Measurements from ENCODE around the gene TPK1.

Gene TPK1

GRCh38 chr7:144656965-144657517 is 178.8 kb downstream of the TPK1 start:
- H3K27me3 ChIP-seq (ENCODE audit: control insufficient read depth, insufficient read depth, low read length) = no peaks in the 10 kb centered on the region
- no peak overlapping the region for H3K9ac ChIP-seq (ENCODE audit: low read depth, low read length)
- H3K36me3 ChIP-seq (ENCODE audit: control insufficient read depth, insufficient read depth, low read length) = no peaks in the 10 kb centered on the region
- H3K4me1 ChIP-seq (ENCODE audit: control insufficient read depth, insufficient read depth, low read length) = no peaks in the 10 kb centered on the region
- no peak overlapping the region for H3K4me3 ChIP-seq (ENCODE audit: low read depth, low read length)
- H3K9me3 ChIP-seq (ENCODE audit: control insufficient read depth, insufficient read depth, low read length) = no peaks in the 10 kb centered on the region

- Histone ChIP-seq H3K27me3 (ENCODE audit: control insufficient read depth, insufficient read depth, low read length) (no peaks in the 10 kb centered on the region), H3K36me3 (ENCODE audit: control insufficient read depth, insufficient read depth, low read length) (no peaks in the 10 kb centered on the region), H3K4me3 (ENCODE audit: low read depth, low read length) (no peak overlapping the region), H3K4me1 (ENCODE audit: control insufficient read depth, insufficient read depth, low read length) (no peaks in the 10 kb centered on the region), H3K9ac (ENCODE audit: low read depth, low read length) (no peak overlapping the region), H3K9me3 (ENCODE audit: control insufficient read depth, insufficient read depth, low read length) (no peaks in the 10 kb centered on the region)
These were observed 182.4 kb downstream of the TPK1 start for GRCh38 chr7:144653449-144653848.

- no peak overlapping the region for H3K4me3 ChIP-seq (ENCODE audit: low read depth, low read length)
- no peaks in the 10 kb centered on the region for H3K27me3 ChIP-seq (ENCODE audit: control insufficient read depth, insufficient read depth, low read length)
- no peak overlapping the region for H3K9ac ChIP-seq (ENCODE audit: low read depth, low read length)
- H3K36me3 ChIP-seq (ENCODE audit: control insufficient read depth, insufficient read depth, low read length) = no peaks in the 10 kb centered on the region
- no peaks in the 10 kb centered on the region for H3K4me1 ChIP-seq (ENCODE audit: control insufficient read depth, insufficient read depth, low read length)
- H3K9me3 ChIP-seq (ENCODE audit: control insufficient read depth, insufficient read depth, low read length) = no peaks in the 10 kb centered on the region
These were observed 185.4 kb downstream of the TPK1 start for GRCh38 chr7:144650439-144650838.

- no peaks in the 10 kb centered on the region for H3K36me3 ChIP-seq (ENCODE audit: control insufficient read depth, insufficient read depth, low read length)
- H3K27me3 ChIP-seq (ENCODE audit: control insufficient read depth, insufficient read depth, low read length) = no peaks in the 10 kb centered on the region
- H3K9me3 ChIP-seq (ENCODE audit: control insufficient read depth, insufficient read depth, low read length) = no peaks in the 10 kb centered on the region
- H3K4me3 ChIP-seq (ENCODE audit: low read depth, low read length) = no peak overlapping the region
- no peak overlapping the region for H3K9ac ChIP-seq (ENCODE audit: low read depth, low read length)
- H3K4me1 ChIP-seq (ENCODE audit: control insufficient read depth, insufficient read depth, low read length) = no peaks in the 10 kb centered on the region
These were observed 186.7 kb downstream of the TPK1 start for GRCh38 chr7:144649120-144649519.

GRCh38 chr7:144641389-144642044 is 194.3 kb downstream of the TPK1 start:
- no peaks in the 10 kb centered on the region for H3K9me3 ChIP-seq (ENCODE audit: control insufficient read depth, insufficient read depth, low read length)
- H3K27me3 ChIP-seq (ENCODE audit: control insufficient read depth, insufficient read depth, low read length) = no peaks in the 10 kb centered on the region
- H3K4me3 ChIP-seq (ENCODE audit: low read depth, low read length) = no peak overlapping the region
- no peak overlapping the region for H3K9ac ChIP-seq (ENCODE audit: low read depth, low read length)
- H3K36me3 ChIP-seq (ENCODE audit: control insufficient read depth, insufficient read depth, low read length) = no peaks in the 10 kb centered on the region
- peaks cover 5% of the 10 kb centered on the region for H3K4me1 ChIP-seq (ENCODE audit: control insufficient read depth, insufficient read depth, low read length)

- H3K27me3 ChIP-seq (ENCODE audit: control insufficient read depth, insufficient read depth, low read length) = no peaks in the 10 kb centered on the region
- no peaks in the 10 kb centered on the region for H3K9me3 ChIP-seq (ENCODE audit: control insufficient read depth, insufficient read depth, low read length)
- H3K9ac ChIP-seq (ENCODE audit: low read depth, low read length) = no peak overlapping the region
- H3K36me3 ChIP-seq (ENCODE audit: control insufficient read depth, insufficient read depth, low read length) = no peaks in the 10 kb centered on the region
- no peak overlapping the region for H3K4me3 ChIP-seq (ENCODE audit: low read depth, low read length)
- no peaks in the 10 kb centered on the region for H3K4me1 ChIP-seq (ENCODE audit: control insufficient read depth, insufficient read depth, low read length)
These were observed 203.1 kb downstream of the TPK1 start for GRCh38 chr7:144632724-144633123.

GRCh38 chr7:144629598-144629997 is 206.3 kb downstream of the TPK1 start:
- H3K9me3 ChIP-seq (ENCODE audit: control insufficient read depth, insufficient read depth, low read length) = no peaks in the 10 kb centered on the region
- no peaks in the 10 kb centered on the region for H3K36me3 ChIP-seq (ENCODE audit: control insufficient read depth, insufficient read depth, low read length)
- no peaks in the 10 kb centered on the region for H3K4me1 ChIP-seq (ENCODE audit: control insufficient read depth, insufficient read depth, low read length)
- no peak overlapping the region for H3K9ac ChIP-seq (ENCODE audit: low read depth, low read length)
- H3K27me3 ChIP-seq (ENCODE audit: control insufficient read depth, insufficient read depth, low read length) = no peaks in the 10 kb centered on the region
- no peak overlapping the region for H3K4me3 ChIP-seq (ENCODE audit: low read depth, low read length)

- H3K36me3 ChIP-seq (ENCODE audit: control insufficient read depth, insufficient read depth, low read length) = no peaks in the 10 kb centered on the region
- no peaks in the 10 kb centered on the region for H3K9me3 ChIP-seq (ENCODE audit: control insufficient read depth, insufficient read depth, low read length)
- no peak overlapping the region for H3K9ac ChIP-seq (ENCODE audit: low read depth, low read length)
- H3K27me3 ChIP-seq (ENCODE audit: control insufficient read depth, insufficient read depth, low read length) = no peaks in the 10 kb centered on the region
- H3K4me1 ChIP-seq (ENCODE audit: control insufficient read depth, insufficient read depth, low read length) = no peaks in the 10 kb centered on the region
- no peak overlapping the region for H3K4me3 ChIP-seq (ENCODE audit: low read depth, low read length)
These were observed 206.8 kb downstream of the TPK1 start for GRCh38 chr7:144629011-144629410.

GRCh38 chr7:144628176-144628575 is 207.7 kb downstream of the TPK1 start:
- no peak overlapping the region for H3K9ac ChIP-seq (ENCODE audit: low read depth, low read length)
- H3K9me3 ChIP-seq (ENCODE audit: control insufficient read depth, insufficient read depth, low read length) = no peaks in the 10 kb centered on the region
- no peaks in the 10 kb centered on the region for H3K27me3 ChIP-seq (ENCODE audit: control insufficient read depth, insufficient read depth, low read length)
- H3K4me3 ChIP-seq (ENCODE audit: low read depth, low read length) = no peak overlapping the region
- no peaks in the 10 kb centered on the region for H3K4me1 ChIP-seq (ENCODE audit: control insufficient read depth, insufficient read depth, low read length)
- H3K36me3 ChIP-seq (ENCODE audit: control insufficient read depth, insufficient read depth, low read length) = no peaks in the 10 kb centered on the region

GRCh38 chr7:144622745-144623144 is 213.1 kb downstream of the TPK1 start:
- Histone ChIP-seq H3K4me1 (ENCODE audit: control insufficient read depth, insufficient read depth, low read length) (no peaks in the 10 kb centered on the region), H3K36me3 (ENCODE audit: control insufficient read depth, insufficient read depth, low read length) (no peaks in the 10 kb centered on the region), H3K9ac (ENCODE audit: low read depth, low read length) (no peak overlapping the region), H3K9me3 (ENCODE audit: control insufficient read depth, insufficient read depth, low read length) (no peaks in the 10 kb centered on the region), H3K4me3 (ENCODE audit: low read depth, low read length) (no peak overlapping the region), H3K27me3 (ENCODE audit: control insufficient read depth, insufficient read depth, low read length) (peaks cover 3% of the 10 kb centered on the region)

- H3K4me1 ChIP-seq (ENCODE audit: control insufficient read depth, insufficient read depth, low read length) = no peaks in the 10 kb centered on the region
- H3K9ac ChIP-seq (ENCODE audit: low read depth, low read length) = no peak overlapping the region
- no peaks in the 10 kb centered on the region for H3K27me3 ChIP-seq (ENCODE audit: control insufficient read depth, insufficient read depth, low read length)
- no peak overlapping the region for H3K4me3 ChIP-seq (ENCODE audit: low read depth, low read length)
- H3K9me3 ChIP-seq (ENCODE audit: control insufficient read depth, insufficient read depth, low read length) = no peaks in the 10 kb centered on the region
- H3K36me3 ChIP-seq (ENCODE audit: control insufficient read depth, insufficient read depth, low read length) = no peaks in the 10 kb centered on the region
These were observed 229.6 kb downstream of the TPK1 start for GRCh38 chr7:144606261-144606660.

- Histone ChIP-seq H3K27me3 (ENCODE audit: control insufficient read depth, insufficient read depth, low read length) (no peaks in the 10 kb centered on the region), H3K36me3 (ENCODE audit: control insufficient read depth, insufficient read depth, low read length) (no peaks in the 10 kb centered on the region), H3K4me1 (ENCODE audit: control insufficient read depth, insufficient read depth, low read length) (no peaks in the 10 kb centered on the region), H3K9ac (ENCODE audit: low read depth, low read length) (no peak overlapping the region), H3K9me3 (ENCODE audit: control insufficient read depth, insufficient read depth, low read length) (no peaks in the 10 kb centered on the region), H3K4me3 (ENCODE audit: low read depth, low read length) (no peak overlapping the region)
These were observed 238.9 kb downstream of the TPK1 start for GRCh38 chr7:144596953-144597352.

All from iPS-15b (cell line).